DND-41 (cell line): ENCODE results near the gene DPYD.

Experiments
- CTCF ChIP-seq: IDR thresholded peaks from 2 replicates; pipeline ENCODE4 v1.5.1; 2012; ENCODE audit warnings: borderline replicate concordance, low read length, moderate library complexity, mild to moderate bottlenecking; ENCODE audit not compliant: poor library complexity, severe bottlenecking; ENCODE audit errors: extremely low read depth
- EZH2 ChIP-seq: IDR thresholded peaks from 3 replicates; pipeline ENCODE4 v1.6.1; 2012; ENCODE audit warnings: borderline replicate concordance, low read depth, mild to moderate bottlenecking, moderate library complexity, low read length, inconsistent platforms; ENCODE audit not compliant: severe bottlenecking

DNA sequence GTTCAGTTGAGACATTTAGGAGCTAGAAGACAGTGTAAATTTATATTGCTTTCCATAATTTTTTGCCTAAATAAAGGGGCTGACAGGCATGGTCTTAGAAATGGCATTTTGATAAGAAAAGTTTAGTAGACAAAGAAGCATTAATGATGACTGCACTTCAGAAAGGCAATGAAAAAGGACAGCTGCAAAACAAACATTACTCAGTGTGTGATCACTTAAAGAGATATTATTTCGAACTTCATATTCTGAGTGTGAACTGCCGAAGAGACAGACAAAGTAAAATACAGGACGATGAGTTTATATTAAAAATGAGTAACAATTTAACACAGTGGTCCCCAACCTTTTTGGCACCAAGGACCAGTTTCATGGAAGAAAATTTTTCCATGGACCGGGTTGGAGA is 243.1 kb downstream of the DPYD start:
- TF ChIP-seq CTCF = no peak
- TF ChIP-seq EZH2 = no peak
